ENCODE results near the gene STAMBPL1.
"Not testable (repeated sequence)": the region's sequence is repeated elsewhere in the genome, so short reads cannot be mapped to it uniquely, and the experiment has no call there.

STAMBPL1 gene

DNA sequence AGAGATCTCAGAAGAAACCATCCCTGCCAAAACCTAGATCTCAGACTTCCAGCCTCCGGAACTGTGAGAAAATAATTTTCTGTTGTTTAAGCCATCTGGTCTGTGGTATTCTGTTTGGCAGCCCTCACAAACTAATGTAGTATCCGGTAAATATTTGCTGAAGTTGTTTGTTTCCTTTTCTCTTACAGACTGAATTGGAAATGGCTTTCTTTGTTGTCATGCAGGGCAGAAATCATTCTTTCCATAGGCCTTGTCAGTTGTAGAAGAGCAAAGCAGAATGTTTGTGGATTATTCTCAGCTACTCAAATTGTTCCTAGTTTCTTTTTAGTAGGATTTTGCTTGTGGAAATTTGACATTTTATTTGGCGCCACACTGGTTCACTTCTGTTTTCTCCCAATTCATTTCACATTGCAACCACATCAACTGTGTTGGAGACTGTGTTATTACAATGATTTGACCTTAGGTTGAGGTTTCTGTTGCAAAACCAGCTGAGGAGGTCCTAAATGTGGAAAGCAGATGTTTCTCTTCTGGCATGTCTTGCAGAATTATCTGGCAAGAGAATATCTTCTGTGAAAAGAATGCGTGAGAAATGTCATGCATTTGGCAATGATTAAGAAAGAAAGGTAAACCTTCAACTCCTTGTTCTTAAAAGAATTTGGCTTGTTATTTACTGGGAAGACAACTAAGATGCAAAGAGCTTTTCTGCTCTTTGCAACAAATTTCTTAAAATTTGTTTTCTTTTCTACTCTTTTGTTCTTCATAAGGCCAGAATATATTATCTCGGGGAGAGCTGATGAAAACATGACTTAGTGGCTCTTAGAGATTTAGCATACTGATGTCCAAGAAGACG, 46.7 kb downstream of the STAMBPL1 start:
- DNase-seq, result peak; percentile 42

DNA sequence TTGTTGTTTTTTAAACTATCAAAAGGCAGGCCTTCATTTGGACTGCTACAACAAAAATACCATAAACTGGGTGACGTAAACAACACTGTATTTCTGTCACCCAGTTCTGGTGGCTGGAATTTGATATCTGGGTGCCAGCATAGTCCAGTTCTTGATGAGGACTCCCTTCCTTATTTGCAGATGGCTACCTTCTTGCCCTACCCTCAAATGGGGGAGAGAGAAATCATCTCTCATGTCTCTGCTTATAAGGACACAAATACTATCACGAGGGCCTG, 47.3 kb downstream of the STAMBPL1 start:
- DNase-seq, result no peak

DNA sequence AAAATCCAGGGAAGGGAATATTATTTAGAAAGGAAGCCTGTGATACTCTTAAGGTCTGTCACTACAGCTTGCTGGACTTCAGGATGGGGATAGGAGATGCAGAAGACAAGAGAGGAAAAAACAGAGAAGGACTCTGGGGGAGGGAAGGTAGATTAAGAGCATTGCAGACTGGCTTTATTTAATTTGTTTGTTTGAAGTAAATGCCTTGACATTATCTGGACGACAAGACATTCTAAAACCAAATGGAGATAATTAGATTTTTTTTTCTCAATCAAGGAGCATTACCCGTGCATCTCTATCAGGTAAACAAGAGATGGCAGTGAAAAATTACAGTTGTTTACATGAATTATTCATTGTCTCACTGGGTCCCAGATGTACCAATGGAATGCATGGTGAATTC, 48.2 kb downstream of the STAMBPL1 start:
- no peak for DNase-seq

DNA sequence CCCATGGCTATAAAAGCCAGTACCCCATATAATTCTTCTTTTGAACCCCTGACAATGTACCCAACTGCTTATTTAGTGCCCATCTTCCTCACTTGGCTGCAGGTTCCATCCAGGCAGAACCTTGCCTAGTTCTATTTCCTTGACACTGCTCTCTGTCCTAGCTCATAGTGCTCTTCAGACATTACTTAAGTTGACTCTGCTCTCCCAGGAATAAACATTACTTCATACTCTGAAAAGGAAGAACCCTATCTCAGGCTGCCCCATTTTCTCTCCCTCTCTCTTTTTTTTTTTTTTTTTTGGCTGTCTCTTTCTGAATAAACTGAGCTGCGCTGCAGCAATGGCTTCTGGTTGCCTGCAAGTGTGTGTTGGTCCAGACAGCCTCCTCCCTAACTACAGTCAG, 51.5 kb downstream of the STAMBPL1 start:
- no peak for DNase-seq

DNA sequence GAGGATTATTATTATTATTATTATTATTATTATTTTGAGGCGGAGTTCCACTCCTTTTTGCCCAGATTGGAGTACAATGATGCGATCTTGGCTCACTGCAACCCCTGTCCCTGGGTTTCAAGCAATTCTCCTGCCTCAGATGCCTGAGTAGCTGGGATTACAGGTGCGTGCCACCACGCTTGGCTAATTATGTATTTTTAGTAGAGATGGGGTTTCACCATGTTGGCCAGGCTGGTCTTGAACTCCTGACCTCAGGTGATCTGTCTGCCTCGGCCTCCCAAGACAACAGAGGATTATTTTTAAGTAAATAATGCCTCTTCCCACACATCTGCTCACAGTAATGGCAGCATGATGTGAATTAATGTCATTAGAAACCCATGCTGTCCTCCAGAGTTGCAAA, 52.0 kb downstream of the STAMBPL1 start:
- DNase-seq, result not testable (repeated sequence)

DNA sequence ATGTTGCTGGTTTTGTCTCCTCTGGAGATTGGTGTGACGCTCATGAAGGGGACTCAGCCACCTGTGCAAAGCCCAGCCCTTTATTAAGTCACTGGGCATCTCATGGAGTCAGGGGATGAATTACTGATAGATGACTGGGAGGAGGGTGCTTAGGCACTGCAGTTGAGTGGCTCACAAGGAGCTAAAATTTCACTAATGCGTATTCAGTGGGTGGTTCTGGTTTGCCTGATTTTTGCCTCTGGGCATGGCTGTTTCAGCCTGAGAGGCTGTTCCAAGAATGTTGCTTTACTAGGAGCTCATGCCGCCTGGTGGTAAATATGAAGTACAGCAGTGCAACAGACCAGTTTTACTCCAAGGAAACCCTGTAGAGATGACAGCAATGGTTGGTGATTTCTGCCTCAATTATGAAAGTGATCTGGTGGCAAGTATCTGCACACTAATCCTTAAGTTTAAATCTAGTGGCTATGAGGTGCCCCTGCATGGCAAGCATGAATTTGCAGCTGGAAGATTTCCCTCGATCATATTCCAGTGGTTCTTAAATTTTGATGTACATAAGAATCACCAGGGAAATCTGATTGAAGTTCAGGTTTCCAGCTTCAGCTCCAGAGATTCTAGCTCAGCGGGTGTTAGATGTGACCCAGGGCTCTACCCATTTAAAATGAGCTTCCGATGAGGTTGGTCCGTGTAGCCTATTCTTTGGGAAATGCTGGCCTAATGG, 52.7 kb downstream of the STAMBPL1 start:
- DNase-seq, result no peak

DNA sequence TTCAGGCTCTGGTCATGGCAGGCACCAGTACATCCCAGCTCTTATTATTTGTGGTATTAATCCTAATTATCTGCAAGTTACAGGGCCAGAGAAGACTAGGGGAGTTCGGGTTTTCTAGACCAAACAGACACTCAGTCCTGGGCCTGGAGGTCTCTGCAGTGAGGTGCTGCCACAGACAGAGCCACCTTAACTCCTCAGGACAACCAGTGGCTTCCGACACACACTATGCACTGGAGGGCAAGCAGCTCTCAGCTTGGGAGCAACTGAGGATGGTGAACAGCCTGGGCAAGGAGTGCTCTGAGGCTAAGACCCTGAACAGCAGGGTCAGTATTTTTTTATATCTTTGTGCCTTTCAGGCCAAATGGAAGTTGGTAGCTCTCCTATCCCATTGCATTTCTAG, 53.5 kb downstream of the STAMBPL1 start:
- DNase-seq, result no peak

DNA sequence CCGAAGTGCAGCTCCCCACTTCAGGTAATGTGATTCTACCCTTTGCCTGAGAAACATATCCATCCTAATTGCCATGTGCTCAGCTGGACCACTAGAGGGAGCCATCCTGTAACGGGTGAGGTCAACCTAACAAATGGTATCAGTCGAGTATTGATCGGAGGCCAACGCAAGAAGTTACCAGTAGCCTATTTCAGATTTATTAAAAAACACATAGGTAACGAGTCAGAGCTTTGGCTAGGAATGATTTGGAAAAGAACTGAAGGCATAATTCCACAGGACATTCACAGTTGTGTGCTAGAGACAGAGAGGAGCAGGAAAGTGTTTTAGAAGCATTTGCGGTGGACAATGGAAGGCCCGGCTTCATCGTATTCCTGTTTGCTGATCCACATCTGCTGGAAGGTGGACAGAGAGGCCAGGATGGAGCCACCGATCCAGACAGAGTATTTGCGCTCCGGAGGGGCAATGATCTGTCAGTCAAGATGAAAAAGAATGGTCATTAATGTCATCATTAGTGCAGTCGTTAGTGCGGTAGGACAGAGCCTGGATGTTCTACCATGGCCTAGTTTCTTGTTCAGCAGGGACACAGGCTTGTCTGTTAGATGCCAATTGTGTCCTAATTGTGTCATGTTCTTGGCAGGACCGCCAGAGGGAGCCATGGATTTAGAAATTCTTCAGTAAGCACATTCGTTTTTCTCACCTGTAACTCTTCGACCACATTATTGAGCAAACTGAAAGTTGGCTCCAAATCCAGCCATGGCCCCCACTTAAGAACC, 55.0 kb downstream of the STAMBPL1 start:
- peak; percentile 65 for DNase-seq

DNA sequence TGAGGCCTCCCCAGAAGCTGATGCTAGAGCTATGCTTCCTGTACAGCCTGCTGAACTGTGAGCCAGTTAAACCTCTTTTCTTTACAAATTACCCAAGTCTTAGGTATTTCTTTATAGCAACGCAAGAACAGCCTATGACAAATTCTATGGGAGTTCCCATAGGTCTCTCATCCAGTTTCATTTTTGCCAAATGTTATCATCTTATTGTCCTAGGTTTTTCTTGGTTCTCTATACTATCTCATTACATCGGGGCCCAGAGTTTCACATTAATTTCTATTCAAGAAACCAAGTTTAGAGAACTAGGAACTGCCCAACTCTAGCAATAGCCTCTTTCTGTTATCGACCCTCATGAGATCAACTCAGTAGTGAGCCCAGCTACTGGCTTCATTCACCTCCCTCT, 56.6 kb downstream of the STAMBPL1 start:
- no peak for DNase-seq

DNA sequence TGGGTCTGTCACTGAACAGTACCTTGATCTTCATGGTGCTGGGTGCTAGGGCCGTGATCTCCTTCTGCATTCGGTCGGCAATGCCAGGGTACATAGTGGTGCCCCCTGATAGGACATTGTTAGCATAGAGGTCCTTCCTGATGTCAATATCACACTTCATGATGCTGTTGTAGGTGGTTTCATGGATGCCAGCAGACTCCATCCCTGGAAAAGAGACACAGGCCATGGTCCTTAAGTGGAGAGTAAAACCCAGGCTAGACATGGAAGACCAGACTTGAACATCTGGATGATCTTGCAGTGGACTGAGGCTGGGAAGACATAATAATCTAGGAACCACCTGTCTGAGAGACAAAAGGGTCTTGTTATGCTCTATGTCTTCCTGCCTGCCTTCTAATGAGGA, 58.0 kb downstream of the STAMBPL1 start:
- DNase-seq, result no peak

DNA sequence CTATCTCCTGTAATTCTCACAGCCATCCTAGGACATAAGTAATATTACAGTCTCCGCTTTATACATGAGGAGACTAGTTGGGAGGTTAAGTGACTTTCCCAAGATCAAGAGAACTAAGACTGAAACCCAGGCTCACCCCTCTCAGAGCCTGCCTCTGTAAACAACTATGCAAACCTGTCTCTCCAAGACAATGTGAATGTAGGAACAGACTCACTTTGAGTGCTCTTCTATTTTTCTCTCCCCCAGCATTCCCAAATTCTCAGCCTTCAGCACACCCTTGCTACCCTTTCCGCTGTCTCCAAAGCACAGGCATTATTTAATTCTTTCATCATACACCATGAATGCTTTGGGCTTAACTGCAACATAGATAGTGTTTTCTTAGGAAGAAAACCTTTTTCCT, 58.9 kb downstream of the STAMBPL1 start:
- no peak for DNase-seq

DNA sequence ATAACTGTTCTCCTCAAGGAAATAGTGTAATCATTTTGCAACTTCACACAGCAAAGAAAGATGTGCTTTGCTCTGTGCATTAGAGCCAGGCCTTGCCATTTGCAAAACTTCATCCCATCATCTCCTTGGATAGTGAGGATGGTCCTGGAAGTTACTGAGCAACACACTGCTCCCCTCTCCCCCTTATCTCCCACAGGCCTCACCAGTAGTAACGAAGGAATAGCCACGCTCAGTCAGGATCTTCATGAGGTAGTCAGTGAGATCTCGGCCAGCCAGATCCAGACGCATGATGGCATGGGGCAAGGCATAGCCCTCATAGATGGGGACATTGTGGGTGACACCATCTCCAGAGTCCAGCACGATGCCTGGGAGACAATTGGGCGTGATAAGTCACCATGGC, 61.0 kb downstream of the STAMBPL1 start:
- DNase-seq, result no peak

DNA sequence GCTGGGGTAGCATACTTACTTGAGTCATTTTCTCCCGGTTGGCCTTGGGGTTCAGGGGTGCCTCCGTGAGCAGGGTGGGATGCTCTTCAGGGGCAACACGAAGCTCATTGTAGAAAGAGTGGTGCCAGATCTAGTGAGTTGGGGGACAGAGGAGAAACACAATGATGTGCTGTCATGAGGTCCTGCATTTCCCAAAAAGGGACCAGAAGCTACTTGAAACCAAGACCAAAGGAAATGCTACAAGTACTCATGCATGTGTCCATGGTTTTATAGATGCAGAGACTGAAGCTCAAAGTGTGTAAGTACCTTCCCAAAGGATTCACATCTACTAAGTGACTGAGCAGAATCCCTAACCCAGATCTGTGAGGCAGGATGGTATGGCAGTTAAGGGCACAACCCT, 63.7 kb downstream of the STAMBPL1 start:
- no peak for DNase-seq

DNA sequence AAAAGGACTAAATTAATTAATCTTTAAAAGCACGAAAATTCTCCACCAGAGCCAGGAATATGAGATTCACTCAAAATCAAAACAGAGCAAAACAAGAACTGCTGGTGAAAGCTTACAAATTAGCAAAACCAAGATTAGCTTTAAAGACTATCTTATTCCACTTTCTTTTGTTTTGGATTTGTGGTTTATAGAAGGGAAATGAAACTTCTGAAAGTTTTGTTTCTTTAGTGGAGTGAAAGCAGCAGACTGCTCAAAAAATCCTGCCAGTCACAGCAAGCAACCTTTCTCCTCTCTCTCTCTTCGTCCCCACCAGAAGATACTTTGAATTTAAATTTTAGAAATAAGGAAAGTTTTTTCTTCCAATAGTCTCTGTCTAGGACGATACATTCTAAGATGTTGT, 64.8 kb downstream of the STAMBPL1 start:
- DNase-seq, result no peak

DNA sequence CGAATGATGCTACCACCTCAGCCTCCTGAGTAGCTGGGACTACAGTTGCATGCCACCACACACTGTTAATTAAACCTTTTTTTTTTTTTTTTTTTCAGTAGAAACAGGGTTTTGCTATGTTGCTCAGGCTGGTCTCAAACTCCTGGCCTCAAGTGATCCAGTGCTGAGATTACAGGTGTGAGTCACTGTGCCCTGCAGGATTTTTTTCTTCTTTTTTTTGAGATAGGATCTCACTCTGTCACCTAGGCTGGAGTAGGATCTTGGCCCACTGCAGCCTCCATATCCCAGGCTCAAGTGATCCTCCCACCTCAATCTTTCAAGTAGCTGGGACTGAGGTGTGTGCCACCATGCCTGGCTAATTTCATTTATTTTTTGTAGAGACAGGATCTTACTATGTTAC, 66.2 kb downstream of the STAMBPL1 start:
- no peak for DNase-seq

DNA sequence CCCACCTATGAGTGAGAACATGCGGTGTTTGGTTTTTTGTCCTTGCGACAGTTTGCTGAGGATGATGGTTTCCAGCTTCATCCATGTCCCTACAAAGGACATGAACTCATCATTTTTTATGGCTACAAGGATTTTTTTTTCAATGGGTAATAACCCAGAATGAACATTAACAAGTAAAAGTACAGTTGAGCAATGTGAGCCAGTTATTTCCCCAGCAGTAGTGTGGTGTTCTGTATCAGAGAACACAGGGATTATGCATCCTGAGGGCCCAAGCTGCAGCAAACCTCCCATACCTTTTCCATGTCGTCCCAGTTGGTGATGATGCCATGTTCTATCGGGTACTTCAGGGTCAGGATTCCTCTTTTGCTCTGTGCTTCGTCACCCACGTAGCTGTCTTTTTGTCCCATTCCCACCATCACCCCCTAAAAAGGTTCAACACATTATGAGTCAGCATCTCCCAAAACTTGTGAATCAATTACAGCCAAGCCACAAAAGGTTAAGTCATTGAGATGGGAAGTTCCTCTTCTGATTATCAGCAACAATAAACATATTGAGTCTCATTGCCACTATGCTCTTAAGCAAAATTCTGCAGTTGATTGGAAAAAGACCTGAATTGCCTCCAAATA, 67.0 kb downstream of the STAMBPL1 start:
- no peak for DNase-seq

DNA sequence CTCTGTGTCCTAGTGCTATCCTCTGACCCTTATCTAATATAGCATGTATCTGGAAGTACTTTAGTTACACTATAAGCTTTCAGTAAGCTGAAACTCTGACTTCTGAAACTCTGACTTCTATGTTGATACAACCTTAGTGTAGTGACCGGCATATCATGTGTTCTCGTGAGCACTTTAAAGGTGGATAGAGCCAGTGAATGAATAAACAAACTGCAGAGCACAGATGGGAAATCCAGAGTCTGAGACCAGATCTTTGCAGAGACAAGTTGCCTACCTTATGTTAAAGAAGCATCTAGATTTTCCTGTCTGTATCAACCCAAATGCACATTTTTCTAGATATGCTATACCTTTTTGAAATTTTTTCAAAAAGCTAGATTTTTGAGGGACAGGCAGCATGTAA, 69.0 kb downstream of the STAMBPL1 start:
- DNase-seq, result no peak

DNA sequence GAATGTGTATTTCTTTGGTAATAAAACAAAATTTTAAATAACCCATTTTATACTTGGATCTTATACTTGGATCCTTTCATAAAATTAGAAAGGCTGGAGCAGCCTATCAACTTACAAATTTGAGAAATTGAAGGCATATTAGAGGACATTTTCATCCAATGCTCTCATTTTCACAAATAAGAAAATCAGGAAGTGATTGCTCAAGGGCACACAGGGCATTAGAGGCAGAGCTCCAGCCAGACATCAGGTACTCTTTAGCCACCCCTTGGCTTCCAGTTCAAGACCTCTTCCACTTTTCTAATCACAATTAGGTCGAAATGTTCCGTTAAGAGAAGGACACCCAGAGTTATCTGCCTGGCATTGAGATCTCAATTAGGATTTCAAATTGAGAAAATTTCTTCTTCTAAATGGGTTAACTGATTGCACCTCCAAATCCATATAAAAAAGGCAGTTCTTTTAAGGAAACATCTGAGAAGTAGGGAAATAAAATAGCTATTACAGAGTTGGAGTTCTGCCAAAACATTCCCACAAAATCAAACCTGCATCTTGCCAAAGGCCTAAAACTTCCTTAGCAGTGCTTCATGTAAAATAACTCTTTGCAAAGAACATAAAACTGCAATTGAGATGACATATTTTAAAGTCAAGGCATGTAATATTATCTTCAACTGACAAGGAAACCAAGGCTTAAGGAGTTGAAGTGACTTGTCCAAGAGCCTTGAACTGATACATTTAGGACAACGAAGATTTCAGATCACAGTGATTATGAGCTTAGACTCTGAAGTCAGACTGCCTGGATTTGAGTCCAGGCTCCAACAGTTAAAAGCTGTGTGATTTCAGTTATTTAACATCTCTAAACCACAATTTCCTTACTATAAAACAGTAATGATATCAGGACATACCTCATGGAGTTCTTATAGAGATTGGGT, 70.1 kb downstream of the STAMBPL1 start:
- DNase-seq, result no peak

DNA sequence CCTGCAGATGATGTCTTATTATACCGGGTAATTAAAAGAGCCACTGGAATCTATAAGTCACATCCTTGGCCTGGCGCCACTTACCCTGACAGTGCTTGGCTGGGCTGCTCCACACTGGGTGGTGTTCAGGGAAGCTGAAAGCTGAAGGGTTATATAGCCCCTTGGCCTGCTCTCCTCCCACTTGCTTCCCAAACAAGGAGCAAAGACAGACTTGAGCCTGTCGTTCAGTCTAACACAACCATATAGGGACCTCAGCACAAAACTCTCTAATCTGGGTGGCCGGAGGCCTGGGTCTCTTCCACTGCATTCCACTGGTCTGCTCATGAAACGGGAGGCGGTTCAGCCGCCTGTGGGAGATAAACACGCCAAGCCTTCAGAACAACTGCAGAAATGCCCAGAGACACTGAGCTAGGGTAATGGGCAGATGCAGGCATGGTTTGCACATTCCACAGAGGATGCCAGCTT, 72.6 kb downstream of the STAMBPL1 start, which contains the start of gene ACTA2:
Gene ACTA2 (minus strand): TSS at position 127 of the 465 bp plus-strand sequence. CDS start 3,843 bp downstream, outside the sequence.
- no peak for DNase-seq

DNA sequence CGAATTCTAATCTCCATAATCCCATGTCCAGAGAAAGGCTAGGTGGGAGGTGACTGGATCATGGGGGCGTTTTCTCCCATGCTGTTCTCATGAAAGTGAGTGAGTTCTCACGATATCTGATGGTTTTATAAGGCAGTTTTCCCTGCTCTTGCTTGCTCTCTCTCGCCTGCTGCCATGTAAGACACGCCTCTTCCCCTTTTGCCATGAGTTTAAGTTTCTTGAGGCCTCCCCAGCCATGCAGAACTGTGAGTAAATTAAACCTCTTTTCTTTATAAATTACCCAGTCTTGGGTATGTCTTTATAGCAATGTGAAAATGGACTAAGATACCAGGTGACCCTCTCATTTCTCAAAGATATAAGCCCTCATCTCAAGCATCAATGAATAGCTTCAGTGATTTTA, 73.6 kb downstream of the STAMBPL1 start:
- DNase-seq, result no peak

DNA sequence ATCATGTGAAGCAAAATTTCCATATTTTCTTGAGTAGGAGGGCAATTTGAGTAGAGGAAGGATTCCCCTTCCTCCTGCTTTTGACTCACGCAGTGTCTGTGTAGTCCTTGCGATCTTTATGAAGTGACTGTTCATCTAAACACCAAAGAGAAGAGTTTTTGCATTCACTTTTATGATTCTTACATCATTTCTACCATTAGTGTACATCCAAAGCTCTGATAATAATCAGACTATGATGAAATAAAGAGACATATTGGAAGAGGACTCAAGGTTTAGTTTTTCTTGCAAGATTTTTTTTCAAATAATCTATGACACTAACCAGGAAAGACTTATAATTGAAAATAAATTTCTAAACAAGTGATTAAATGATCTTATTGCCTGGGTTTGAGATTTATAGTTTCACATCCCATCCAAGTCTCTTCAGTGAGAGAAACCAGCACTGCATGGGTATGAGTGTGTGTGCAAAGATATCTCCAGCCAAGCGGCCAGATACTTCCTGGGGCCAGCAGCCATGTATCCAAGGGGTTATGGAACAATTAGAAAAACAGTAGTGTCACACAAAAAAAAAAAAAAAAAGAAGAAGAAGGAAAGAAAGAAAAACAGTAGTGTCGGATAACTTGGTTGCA, 74.5 kb downstream of the STAMBPL1 start:
- DNase-seq, result no peak

DNA sequence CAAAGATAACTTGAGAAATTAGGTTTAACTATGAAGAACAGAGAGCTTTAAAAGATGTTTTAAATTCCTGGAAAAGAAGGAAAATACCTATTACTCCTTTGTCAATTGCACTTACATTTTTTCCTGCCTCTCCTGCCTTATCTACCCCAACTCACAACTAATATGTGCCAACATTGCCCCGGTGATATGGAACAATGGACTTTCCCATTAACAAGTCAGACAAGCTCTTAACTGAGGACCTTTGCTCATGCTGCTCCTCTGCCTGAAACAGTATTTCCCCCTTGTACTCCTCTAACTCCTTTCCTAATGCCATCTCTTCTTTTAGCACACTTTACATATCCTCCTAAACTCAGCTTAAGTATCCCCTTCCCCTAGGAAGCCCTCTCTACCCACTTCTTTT, 77.3 kb downstream of the STAMBPL1 start:
- no peak for DNase-seq
